Activated CD8-positive, alpha-beta memory T cell treated with anti-CD3 and anti-CD28 coated beads, Interleukin-2, amount 50 U/mL, for 48 hours (primary cell): ENCODE results near the gene SIRT7.

Source experiments
- DNase-seq: peaks from one replicate; pipeline ENCODE4 v3.0.0-alpha.2; 2020

Gene SIRT7

GRCh38 chr17:81931557-81932332 is 13.8 kb upstream of the SIRT7 start:
- no peak for DNase-seq

GRCh38 chr17:81931189-81931556 is 13.2 kb upstream of the SIRT7 start:
- DNase-seq: no peak

- DNase-seq: no peak
Observed at GRCh38 chr17:81930142-81931125, 12.5 kb upstream of the SIRT7 start.

- no peak for DNase-seq
Observed at GRCh38 chr17:81929253-81930141, 11.5 kb upstream of the SIRT7 start.

GRCh38 chr17:81928544-81929252 is 10.7 kb upstream of the SIRT7 start:
- DNase-seq: no peak

GRCh38 chr17:81927653-81928543 is 9.9 kb upstream of the SIRT7 start, which contains the start of gene MAFG:
MAFG (minus strand) TSS chr17:81927735; CDS start chr17:81923185, 4,550 bp downstream.
- DNase-seq: peak; percentile 97

- peak; percentile 70 for DNase-seq
Observed at GRCh38 chr17:81927152-81927652, 9.2 kb upstream of the SIRT7 start.

- peak; percentile 81 for DNase-seq
Observed at GRCh38 chr17:81926451-81927151, 8.6 kb upstream of the SIRT7 start.

- no peak for DNase-seq
Observed at GRCh38 chr17:81925860-81926450, 8.0 kb upstream of the SIRT7 start.

GRCh38 chr17:81924557-81925532 is 6.9 kb upstream of the SIRT7 start:
- no peak for DNase-seq

- DNase-seq: no peak
Observed at GRCh38 chr17:81923302-81924260, 5.6 kb upstream of the SIRT7 start.

GRCh38 chr17:81922566-81923301 is 4.8 kb upstream of the SIRT7 start:
- no peak for DNase-seq

GRCh38 chr17:81921996-81922565 is 4.1 kb upstream of the SIRT7 start:
- DNase-seq: no peak

- DNase-seq: no peak
Observed at GRCh38 chr17:81921537-81921862, 3.5 kb upstream of the SIRT7 start.

GRCh38 chr17:81920612-81921536 is 2.9 kb upstream of the SIRT7 start:
- DNase-seq: no peak
